Fibroblast of lung (primary cell): ENCODE results near the gene CPTP. TPM values are rescaled to one million over a fixed set of nuclear protein-coding genes. Genes with fewer than 3 reads are reported as not detected.

Source experiments
- DNase-seq, 2 donors: peaks; one replicate each; pipeline versions ENCODE4 v3.0.0 to v3.0.0-alpha.2; 2010; ENCODE audit warnings: low read depth in 2 of 2
- H2AFZ ChIP-seq: 2 replicates; pipeline ENCODE4 v1.5.1; 2012; ENCODE audit warnings: low read length, control low read depth, inconsistent platforms
- H3K27ac ChIP-seq: 2 replicates; pipeline ENCODE4 v1.5.1; 2011; ENCODE audit warnings: low read length, control low read depth; ENCODE audit not compliant: insufficient read depth
- H3K27me3 ChIP-seq: 2 replicates; pipeline ENCODE4 v1.5.1; 2011; ENCODE audit warnings: mild to moderate bottlenecking, low read length; ENCODE audit not compliant: control insufficient read depth, insufficient read depth
- H3K36me3 ChIP-seq: 2 replicates; pipeline ENCODE4 v1.5.1; 2011; ENCODE audit warnings: low read length; ENCODE audit not compliant: control insufficient read depth, insufficient read depth
- H3K4me1 ChIP-seq: 2 replicates; pipeline ENCODE4 v1.5.1; 2011; ENCODE audit warnings: low read length; ENCODE audit not compliant: control insufficient read depth, insufficient read depth; ENCODE audit errors: extremely low read depth
- H3K4me2 ChIP-seq: 2 replicates; pipeline ENCODE4 v1.5.1; 2011; ENCODE audit warnings: low read length, control low read depth; ENCODE audit not compliant: insufficient read depth; ENCODE audit errors: extremely low read depth
- H3K4me3 ChIP-seq, 4 experiments: fragments of 200-600 bp in 1 of 4; sonication (generic) in 1 of 4; replicated peaks in 1 of 4; 2 replicates each; pipeline ENCODE4 v1.5.1; 2011 to 2016; ENCODE audit warnings: low read length in 4 of 4, low read depth in 3 of 4, mild to moderate bottlenecking in 3 of 4, control low read depth in 2 of 4, inconsistent platforms in 1 of 4, mixed read lengths in 1 of 4; ENCODE audit not compliant: insufficient read depth in 1 of 4; ENCODE audit errors: control extremely low read depth in 1 of 4
- H3K79me2 ChIP-seq: 2 replicates; pipeline ENCODE4 v1.5.1; 2012; ENCODE audit warnings: mild to moderate bottlenecking, low read length, inconsistent platforms; ENCODE audit not compliant: control insufficient read depth, insufficient read depth
- H3K9ac ChIP-seq: 2 replicates; pipeline ENCODE4 v1.5.1; 2011; ENCODE audit warnings: mild to moderate bottlenecking, low read length, control low read depth; ENCODE audit not compliant: insufficient read depth
- H3K9me3 ChIP-seq: 2 replicates; pipeline ENCODE4 v1.5.1; 2012; ENCODE audit warnings: low read depth, low read length; ENCODE audit not compliant: control insufficient read depth, insufficient read depth
- H4K20me1 ChIP-seq: 2 replicates; pipeline ENCODE4 v1.5.1; 2011; ENCODE audit warnings: low read length; ENCODE audit not compliant: control insufficient read depth, insufficient read depth; ENCODE audit errors: extremely low read depth
- EZH2 ChIP-seq: IDR thresholded peaks from 2 replicates; pipeline ENCODE4 v1.5.1; 2012; ENCODE audit warnings: low read length, control low read depth, mild to moderate bottlenecking; ENCODE audit errors: missing control alignments
- polyA plus RNA-seq, 2 donors: library from polyadenylated mRNA; depleted of rRNA in 1 of 2; stranded (reverse) in 1 of 2; unstranded in 1 of 2; fragments of >200 nt; gene quantifications; 2 replicates each; pipeline ENCODE4 v1.2.1, GENCODE V29; 2011 to 2012; ENCODE audit warnings: missing spikeins in 1 of 2
- total RNA-seq: library from RNA; depleted of rRNA; stranded (reverse); fragments of >200 nt; gene quantifications from 2 replicates; pipeline ENCODE4 v1.2.1, GENCODE V29; 2014
- TF ChIP-seq, protein P1 (sequence below), 2 donors: IDR thresholded peaks in 1 of 2; conservative IDR thresholded peaks in 1 of 2; 1 replicate in 1 of 2; 2 replicates in 1 of 2; pipeline ENCODE4 v1.5.1; 2011 to 2012; ENCODE audit warnings: low read length in 2 of 2, control low read depth in 1 of 2, inconsistent platforms in 1 of 2, low read depth in 1 of 2, mild to moderate bottlenecking in 1 of 2

CPTP gene
- total and polyA plus RNA-seq, 2 donors (not counting 1 experiment from before 2014, with no cell fraction given) = 6.0 to 10.1 TPM

DNA sequence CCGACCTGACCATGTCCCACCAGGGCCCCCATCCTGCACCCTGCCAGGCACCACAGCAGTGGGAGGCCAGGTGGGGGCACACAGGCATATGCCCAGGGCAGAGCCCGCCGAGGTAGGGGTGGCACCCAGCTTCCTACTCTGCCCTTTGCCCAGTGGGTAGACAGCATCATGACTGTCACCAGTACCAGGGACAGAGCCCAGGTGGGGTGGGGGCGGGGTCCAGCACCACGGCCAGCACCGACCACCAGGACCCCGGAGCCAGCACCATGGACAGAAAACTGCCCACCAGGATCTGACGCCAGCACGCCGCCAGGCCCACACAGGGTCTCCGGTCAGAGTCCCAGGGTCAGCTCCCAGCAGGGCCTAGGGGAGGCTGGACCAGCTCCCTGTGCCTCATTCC, 10.2 kb downstream of the CPTP start:
- Histone ChIP-seq H3K4me1 (no peaks in the 10 kb centered on the region), H3K4me2 (no peak overlapping the region)

DNA sequence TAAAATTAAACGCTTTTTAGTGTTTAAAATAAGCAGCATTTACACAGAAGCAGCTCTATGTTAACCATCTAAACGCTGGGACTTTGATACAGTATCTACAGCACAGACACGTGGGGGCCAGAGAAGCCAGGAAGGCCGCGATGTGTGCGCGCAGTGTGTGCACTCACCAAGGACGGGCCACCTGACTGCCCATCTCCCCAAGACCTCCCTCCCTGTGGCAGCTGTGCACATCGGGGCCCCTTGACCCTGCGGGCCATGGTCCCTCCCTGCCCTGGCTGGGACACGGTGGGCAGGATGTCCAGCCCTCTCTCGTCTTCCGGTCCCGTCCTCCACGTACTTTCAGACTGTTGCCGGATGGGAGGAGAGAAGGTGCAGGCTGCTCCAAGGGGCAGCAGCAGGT, 10.7 kb downstream of the CPTP start:
- no peaks in the 10 kb centered on the region for H3K4me1 ChIP-seq
- H3K79me2 ChIP-seq = no peaks in the 10 kb centered on the region
- H3K4me2 ChIP-seq = no peak overlapping the region
- TF ChIP-seq, protein P1, sequence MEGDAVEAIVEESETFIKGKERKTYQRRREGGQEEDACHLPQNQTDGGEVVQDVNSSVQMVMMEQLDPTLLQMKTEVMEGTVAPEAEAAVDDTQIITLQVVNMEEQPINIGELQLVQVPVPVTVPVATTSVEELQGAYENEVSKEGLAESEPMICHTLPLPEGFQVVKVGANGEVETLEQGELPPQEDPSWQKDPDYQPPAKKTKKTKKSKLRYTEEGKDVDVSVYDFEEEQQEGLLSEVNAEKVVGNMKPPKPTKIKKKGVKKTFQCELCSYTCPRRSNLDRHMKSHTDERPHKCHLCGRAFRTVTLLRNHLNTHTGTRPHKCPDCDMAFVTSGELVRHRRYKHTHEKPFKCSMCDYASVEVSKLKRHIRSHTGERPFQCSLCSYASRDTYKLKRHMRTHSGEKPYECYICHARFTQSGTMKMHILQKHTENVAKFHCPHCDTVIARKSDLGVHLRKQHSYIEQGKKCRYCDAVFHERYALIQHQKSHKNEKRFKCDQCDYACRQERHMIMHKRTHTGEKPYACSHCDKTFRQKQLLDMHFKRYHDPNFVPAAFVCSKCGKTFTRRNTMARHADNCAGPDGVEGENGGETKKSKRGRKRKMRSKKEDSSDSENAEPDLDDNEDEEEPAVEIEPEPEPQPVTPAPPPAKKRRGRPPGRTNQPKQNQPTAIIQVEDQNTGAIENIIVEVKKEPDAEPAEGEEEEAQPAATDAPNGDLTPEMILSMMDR (conservative IDR thresholded peaks at IDR 0.05 in 1 of 2, IDR thresholded peaks at IDR 0.05 in 1 of 2; ENCODE audit: low read depth in 1 of 2, low read length in 2 of 2) = no peak
- no peak for TF ChIP-seq EZH2
- H3K27ac ChIP-seq = no peak overlapping the region
- peaks cover 24% of the 10 kb centered on the region for H3K36me3 ChIP-seq
- no peaks in the 10 kb centered on the region for H3K27me3 ChIP-seq
- no peak overlapping the region for H3K9ac ChIP-seq
- no peak overlapping the region for H2AFZ ChIP-seq
- no peak for DNase-seq
- H3K9me3 ChIP-seq = no peaks in the 10 kb centered on the region
- no peak overlapping the region for H3K4me3 ChIP-seq
- H4K20me1 ChIP-seq = no peaks in the 10 kb centered on the region

More for the DNA sequence above, 10.2 kb downstream of the CPTP start:
- DNase-seq = no peak
- no peak for TF ChIP-seq EZH2
- TF ChIP-seq, protein P1 (conservative IDR thresholded peaks at IDR 0.05 in 1 of 2, IDR thresholded peaks at IDR 0.05 in 1 of 2; ENCODE audit: low read depth in 1 of 2, low read length in 2 of 2) = no peak
- Histone ChIP-seq H2AFZ (no peak overlapping the region), H3K79me2 (no peaks in the 10 kb centered on the region), H3K4me3 (no peak overlapping the region), H3K27ac (no peak overlapping the region), H4K20me1 (no peaks in the 10 kb centered on the region), H3K9me3 (no peaks in the 10 kb centered on the region), H3K9ac (no peak overlapping the region), H3K36me3 (peaks cover 20% of the 10 kb centered on the region), H3K27me3 (no peaks in the 10 kb centered on the region)

DNA sequence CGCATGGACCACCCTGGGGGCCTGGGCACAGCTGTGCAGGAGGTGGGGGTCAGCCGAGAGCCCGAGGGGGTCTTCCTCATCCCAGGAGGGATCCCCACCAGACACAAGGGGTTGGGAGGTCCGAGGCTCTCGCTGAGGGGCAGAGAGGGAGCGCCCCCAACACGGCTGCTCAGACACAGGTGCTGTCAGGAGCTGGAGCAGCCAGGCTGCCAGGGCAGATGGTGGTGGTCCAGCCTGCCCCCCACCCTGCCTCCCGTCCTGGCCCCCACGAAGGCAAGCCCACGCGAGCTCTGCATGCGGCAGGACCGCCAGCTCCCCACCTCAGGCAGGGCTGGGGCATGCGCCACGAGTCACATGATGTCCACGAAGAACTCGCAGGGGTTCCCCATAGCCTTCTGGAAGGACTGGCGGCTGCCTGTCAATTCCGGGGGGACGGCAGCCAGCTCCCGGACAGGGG, 11.2 kb downstream of the CPTP start:
- Histone ChIP-seq H3K4me1 (no peaks in the 10 kb centered on the region), H3K9me3 (no peaks in the 10 kb centered on the region), H3K9ac (no peak overlapping the region), H3K36me3 (peaks cover 29% of the 10 kb centered on the region), H3K4me2 (no peak overlapping the region), H2AFZ (no peak overlapping the region), H3K4me3 (no peak overlapping the region), H3K79me2 (peaks cover 4% of the 10 kb centered on the region), H3K27me3 (no peaks in the 10 kb centered on the region), H4K20me1 (no peaks in the 10 kb centered on the region), H3K27ac (no peak overlapping the region)
- no peak for DNase-seq
- TF ChIP-seq, protein P1 (conservative IDR thresholded peaks at IDR 0.05 in 1 of 2, IDR thresholded peaks at IDR 0.05 in 1 of 2; ENCODE audit: low read depth in 1 of 2, low read length in 2 of 2) = no peak
- no peak for TF ChIP-seq EZH2
